ENCODE data around the gene PABPN1.
"Not testable (repeated sequence)": the region's sequence is repeated elsewhere in the genome, so short reads cannot be mapped to it uniquely, and the experiment has no call there.

PABPN1 gene

GRCh38 chr14:23307687-23308644 is 13.3 kb upstream of the PABPN1 start:
- Mint-ChIP-seq H3K4me3 (no peak overlapping the region), H3K36me3 (peaks cover 2% of the 10 kb centered on the region), H3K27ac (no peak overlapping the region), H3K27me3 (peaks cover 78% of the 10 kb centered on the region), H3K9me3 (no peaks in the 10 kb centered on the region), H3K4me1 (peaks cover 14% of the 10 kb centered on the region)
- DNase-seq, result no peak
- CTCF ChIA-PET, result interaction anchor here (1.3 kb wide), 1 partner anchor 9 kb away, joined by 5 read pairs; no protein-coding TSS in a partner anchor

DNA sequence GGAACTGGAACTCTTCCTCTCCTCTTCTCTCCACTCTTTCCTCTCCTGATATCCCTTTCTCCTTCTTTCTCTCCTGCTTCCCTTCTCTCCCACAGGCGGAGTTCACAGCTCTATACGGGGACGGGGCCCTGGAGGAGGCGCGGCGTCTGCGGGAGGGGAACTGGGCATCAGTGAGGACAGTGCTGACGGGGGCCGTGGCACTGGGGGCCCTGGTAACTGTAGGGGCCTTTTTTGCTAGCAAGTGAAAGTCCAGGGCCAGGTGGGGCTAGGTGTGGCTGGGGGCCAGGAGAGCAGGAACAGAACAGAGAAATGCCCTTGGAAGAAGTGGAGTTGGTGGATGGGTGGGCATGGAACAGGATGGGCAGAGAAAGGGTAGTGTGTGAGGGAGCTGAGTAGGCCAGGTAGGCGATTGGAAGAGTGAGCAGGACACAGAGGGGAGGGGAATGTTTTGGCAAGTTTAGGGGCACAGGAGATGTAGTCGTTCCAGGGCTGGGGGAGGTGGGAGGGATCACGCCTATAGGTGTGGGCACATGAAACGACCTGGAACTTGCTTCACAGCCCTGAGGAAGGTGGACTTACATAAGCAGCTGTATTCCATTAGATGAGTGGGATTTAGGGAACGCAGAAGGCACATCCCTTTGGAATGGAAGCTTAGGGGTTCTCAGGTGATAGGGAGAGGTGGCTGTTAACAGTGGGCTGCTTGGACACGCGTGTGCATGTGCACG is 12.4 kb upstream of the PABPN1 start:
- Mint-ChIP-seq H3K27ac (no peak overlapping the region), H3K27me3 (peaks cover 73% of the 10 kb centered on the region), H3K9me3 (no peaks in the 10 kb centered on the region), H3K4me3 (no peak overlapping the region), H3K36me3 (no peaks in the 10 kb centered on the region), H3K4me1 (peaks cover 6% of the 10 kb centered on the region)
- no peak for DNase-seq
- CTCF ChIA-PET, result interaction anchor here (0.7 kb wide), 1 partner anchor 11 kb away, joined by 3 read pairs; no protein-coding TSS in a partner anchor

- no peaks in the 10 kb centered on the region for H3K9me3 Mint-ChIP-seq
- no peak overlapping the region for H3K4me3 Mint-ChIP-seq
- peaks cover 66% of the 10 kb centered on the region for H3K27me3 Mint-ChIP-seq
- H3K27ac Mint-ChIP-seq, result no peak overlapping the region
- no peak for DNase-seq
- no peaks in the 10 kb centered on the region for H3K36me3 Mint-ChIP-seq
- H3K4me1 Mint-ChIP-seq, result peaks cover 6% of the 10 kb centered on the region
- CTCF ChIA-PET, result interaction anchor here (0.6 to 1.6 kb wide), 4 partner anchors 9 to 190 kb away, joined by 3 read pairs; partner anchors contain the start of gene PABPN1
Observed at GRCh38 chr14:23310546-23310945, 10.7 kb upstream of the PABPN1 start.

DNA sequence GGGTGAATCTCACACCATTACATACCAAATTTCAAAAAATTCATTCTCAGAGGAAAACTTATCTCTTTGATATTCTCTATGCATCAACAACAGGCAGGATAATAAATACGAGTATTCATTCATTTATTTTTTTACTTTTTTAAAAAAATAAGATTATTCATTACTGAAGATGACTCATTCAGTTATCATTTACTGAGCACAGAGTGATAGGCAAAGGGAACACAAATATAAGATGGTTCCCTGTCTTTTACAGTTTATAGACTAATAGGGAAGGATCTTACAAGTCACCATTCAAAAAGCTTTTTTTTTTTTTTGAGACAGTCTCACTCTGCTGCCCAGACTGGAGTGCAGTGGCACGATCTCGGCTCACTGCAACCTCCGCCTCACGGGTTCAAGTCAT is 5.0 kb upstream of the PABPN1 start:
- Mint-ChIP-seq H3K36me3 (peaks cover 3% of the 10 kb centered on the region), H3K9me3 (peaks cover 2% of the 10 kb centered on the region), H3K4me3 (no peak overlapping the region), H3K27me3 (peaks cover 21% of the 10 kb centered on the region), H3K27ac (no peak overlapping the region), H3K4me1 (peaks cover 13% of the 10 kb centered on the region)
- CTCF ChIA-PET, result interaction anchor here (1.3 kb wide), 1 partner anchor 9 kb away, joined by 5 read pairs; the partner anchor contains the start of gene BCL2L2
- DNase-seq, result no peak

GRCh38 chr14:23319746-23320583 is 1.3 kb upstream of the PABPN1 start:
- Mint-ChIP-seq H3K9me3 (peaks cover 2% of the 10 kb centered on the region), H3K27me3 (peaks cover 13% of the 10 kb centered on the region), H3K4me1 (peaks cover 29% of the 10 kb centered on the region), H3K36me3 (peaks cover 30% of the 10 kb centered on the region), H3K27ac (peak overlapping the region; percentile 97), H3K4me3 (peak overlapping the region; percentile 90)
- no peak for DNase-seq
- CTCF ChIA-PET, result interaction anchor here (0.9 to 3.6 kb wide), 8 partner anchors 9 to 60 kb away, joined by 3 to 32 read pairs (median 4); partner anchors contain the start of genes BCL2L2 and PPP1R3E

DNA sequence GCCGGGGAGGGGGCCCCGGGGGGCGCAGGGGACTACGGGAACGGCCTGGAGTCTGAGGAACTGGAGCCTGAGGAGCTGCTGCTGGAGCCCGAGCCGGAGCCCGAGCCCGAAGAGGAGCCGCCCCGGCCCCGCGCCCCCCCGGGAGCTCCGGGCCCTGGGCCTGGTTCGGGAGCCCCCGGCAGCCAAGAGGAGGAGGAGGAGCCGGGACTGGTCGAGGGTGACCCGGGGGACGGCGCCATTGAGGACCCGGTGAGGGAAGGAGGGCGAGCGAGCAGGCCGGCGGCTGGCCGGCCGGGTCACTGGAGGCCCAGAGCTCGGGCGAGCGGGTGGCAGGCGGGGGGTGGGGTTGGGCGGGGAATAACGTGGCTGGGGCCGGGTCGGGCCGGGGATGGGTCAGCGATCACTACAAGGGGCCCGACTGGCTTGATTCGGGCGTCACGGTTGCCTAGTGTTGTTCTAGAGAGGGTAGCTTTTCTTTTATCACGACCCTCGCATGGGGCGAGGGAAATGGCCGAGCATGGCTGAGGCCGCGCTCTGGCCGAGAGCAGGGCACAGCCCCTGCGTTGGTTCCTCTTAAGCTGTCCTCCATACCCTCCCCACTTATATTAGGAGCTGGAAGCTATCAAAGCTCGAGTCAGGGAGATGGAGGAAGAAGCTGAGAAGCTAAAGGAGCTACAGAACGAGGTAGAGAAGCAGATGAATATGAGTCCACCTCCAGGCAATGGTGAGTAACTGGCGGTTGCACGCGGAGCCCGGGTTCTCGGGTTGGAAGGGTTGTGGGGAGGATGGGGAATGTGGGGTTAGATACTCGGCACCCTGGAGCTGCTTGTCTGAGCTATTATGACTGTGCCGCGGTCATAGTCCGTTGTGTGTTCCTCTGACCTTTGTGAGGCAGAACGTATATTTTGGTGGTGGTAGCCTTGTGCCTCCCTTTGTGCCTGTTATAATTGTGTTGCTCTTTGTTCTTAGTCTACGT is 603 bp downstream of the PABPN1 start:
- H3K4me1 Mint-ChIP-seq, result peaks cover 29% of the 10 kb centered on the region
- H3K9me3 Mint-ChIP-seq, result peaks cover 2% of the 10 kb centered on the region
- CTCF ChIA-PET, result interaction anchor here (1.1 to 3.9 kb wide), 12 partner anchors 15 to 238 kb away, joined by 3 to 32 read pairs (median 5); partner anchors contain the start of genes BCL2L2, CMTM5, HOMEZ and PPP1R3E
- peak overlapping the region; percentile 90 for H3K4me3 Mint-ChIP-seq
- peaks cover 4% of the 10 kb centered on the region for H3K27me3 Mint-ChIP-seq
- DNase-seq, result peak; percentile 68
- peak overlapping the region; percentile 93 for H3K27ac Mint-ChIP-seq
- peaks cover 39% of the 10 kb centered on the region for H3K36me3 Mint-ChIP-seq

DNA sequence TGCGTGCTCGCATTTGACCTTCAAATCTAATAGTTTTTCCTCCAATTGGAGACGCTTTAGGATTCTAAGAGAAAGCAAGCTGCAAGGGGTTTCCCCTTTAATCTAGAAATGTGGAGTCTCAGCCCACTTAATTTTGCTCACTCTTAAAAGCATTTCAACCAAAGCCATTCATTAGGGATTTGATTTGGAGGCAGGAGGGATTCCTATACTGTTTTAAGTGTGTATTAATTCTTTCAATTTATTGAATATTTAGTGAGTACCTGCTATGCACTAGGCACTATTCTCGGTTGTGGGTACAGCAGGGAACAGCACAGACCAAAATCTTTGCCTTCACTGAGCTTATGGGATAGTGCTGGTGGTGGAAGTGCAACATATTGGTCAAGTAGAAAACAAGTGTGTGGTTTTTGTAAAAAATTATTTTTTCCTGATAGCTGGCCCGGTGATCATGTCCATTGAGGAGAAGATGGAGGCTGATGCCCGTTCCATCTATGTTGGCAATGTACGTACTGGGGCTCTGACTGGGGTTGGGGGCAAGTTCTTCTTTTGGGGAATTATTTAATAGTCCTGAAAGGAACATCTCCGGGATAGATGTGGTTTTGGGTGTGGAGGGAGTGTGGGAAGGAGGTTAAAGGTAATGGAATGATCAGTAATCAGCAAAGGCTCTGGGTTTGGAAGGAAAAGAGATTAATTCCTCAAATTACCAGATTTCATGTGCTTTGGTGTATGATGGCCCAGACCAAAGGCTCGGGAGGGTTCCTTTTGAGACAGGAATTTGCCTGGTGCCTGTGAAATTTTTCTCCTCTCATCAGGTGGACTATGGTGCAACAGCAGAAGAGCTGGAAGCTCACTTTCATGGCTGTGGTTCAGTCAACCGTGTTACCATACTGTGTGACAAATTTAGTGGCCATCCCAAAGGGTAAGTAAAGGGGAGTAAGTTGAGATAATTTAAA is 1.6 kb downstream of the PABPN1 start:
- Mint-ChIP-seq H3K36me3 (peaks cover 39% of the 10 kb centered on the region), H3K4me1 (peaks cover 29% of the 10 kb centered on the region), H3K27me3 (no peaks in the 10 kb centered on the region), H3K27ac (peak overlapping the region; percentile 93), H3K9me3 (peaks cover 2% of the 10 kb centered on the region), H3K4me3 (peak overlapping the region; percentile 89)
- DNase-seq, result no peak
- CTCF ChIA-PET, result interaction anchor here (1.1 to 3.9 kb wide), 8 partner anchors 21 to 237 kb away, joined by 3 to 32 read pairs (median 4); partner anchors contain the start of genes CMTM5, HOMEZ and PPP1R3E

DNA sequence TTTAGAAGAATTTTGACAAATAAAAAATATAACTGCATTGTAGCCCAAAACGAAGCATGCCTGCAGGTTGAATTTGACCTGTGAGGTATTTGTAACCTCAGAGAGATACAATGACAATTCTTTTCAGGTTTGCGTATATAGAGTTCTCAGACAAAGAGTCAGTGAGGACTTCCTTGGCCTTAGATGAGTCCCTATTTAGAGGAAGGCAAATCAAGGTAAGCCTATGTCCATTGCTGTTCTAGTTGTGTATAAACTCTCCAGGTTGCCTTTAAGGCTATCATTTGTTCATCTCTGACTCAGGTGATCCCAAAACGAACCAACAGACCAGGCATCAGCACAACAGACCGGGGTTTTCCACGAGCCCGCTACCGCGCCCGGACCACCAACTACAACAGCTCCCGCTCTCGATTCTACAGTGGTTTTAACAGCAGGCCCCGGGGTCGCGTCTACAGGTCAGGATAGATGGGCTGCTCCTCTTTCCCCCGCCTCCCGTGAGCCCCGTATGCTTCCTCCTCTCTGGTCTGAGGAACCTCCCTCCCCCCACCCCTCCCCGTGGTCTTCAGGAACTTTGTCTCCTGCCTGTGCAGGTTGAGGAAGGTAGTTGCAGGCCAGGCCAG is 2.7 kb downstream of the PABPN1 start:
- Mint-ChIP-seq H3K27me3 (no peaks in the 10 kb centered on the region), H3K36me3 (peaks cover 39% of the 10 kb centered on the region), H3K4me3 (no peak overlapping the region), H3K27ac (no peak overlapping the region), H3K9me3 (peaks cover 2% of the 10 kb centered on the region), H3K4me1 (peaks cover 29% of the 10 kb centered on the region)
- no peak for DNase-seq
- CTCF ChIA-PET, result interaction anchor here (3.9 kb wide), 1 partner anchor 55 kb away, joined by 15 read pairs; no protein-coding TSS in a partner anchor

DNA sequence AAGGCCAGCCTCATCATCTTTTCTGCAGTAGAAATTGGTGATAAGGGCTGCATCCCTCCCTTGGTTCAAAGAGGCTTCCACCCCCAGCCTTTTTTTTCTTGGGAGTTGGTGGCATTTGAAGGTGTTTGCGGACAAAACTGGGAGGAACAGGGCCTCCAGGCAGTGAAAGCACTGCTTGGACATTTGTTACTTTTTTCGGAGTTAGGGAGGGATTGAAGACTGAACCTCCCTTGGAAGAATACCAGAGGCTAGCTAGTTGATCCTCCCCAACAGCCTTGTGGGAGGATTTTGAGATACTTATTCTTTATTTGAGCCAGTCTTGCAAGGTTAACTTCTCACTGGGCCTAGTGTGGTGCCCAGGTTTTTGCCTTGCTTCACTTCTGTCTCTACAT is 3.2 kb downstream of the PABPN1 start:
- H3K9me3 Mint-ChIP-seq, result peaks cover 2% of the 10 kb centered on the region
- H3K36me3 Mint-ChIP-seq, result peaks cover 39% of the 10 kb centered on the region
- no peak overlapping the region for H3K27ac Mint-ChIP-seq
- DNase-seq, result no peak
- H3K4me1 Mint-ChIP-seq, result peaks cover 29% of the 10 kb centered on the region
- no peaks in the 10 kb centered on the region for H3K27me3 Mint-ChIP-seq
- no peak overlapping the region for H3K4me3 Mint-ChIP-seq
- CTCF ChIA-PET, result interaction anchor here (3.9 kb wide), 1 partner anchor 55 kb away, joined by 15 read pairs; no protein-coding TSS in a partner anchor

- Mint-ChIP-seq H3K9me3 (no peaks in the 10 kb centered on the region), H3K27ac (no peak overlapping the region), H3K27me3 (no peaks in the 10 kb centered on the region), H3K36me3 (peaks cover 36% of the 10 kb centered on the region), H3K4me1 (peaks cover 24% of the 10 kb centered on the region), H3K4me3 (no peak overlapping the region)
- no peak for DNase-seq
- CTCF ChIA-PET, result interaction anchor here (3.9 kb wide), 1 partner anchor 54 kb away, joined by 15 read pairs; no protein-coding TSS in a partner anchor
Observed at GRCh38 chr14:23324993-23325392, 3.7 kb downstream of the PABPN1 start.

GRCh38 chr14:23325746-23326145 is 4.5 kb downstream of the PABPN1 start:
- not testable (repeated sequence) for H3K27me3 Mint-ChIP-seq, H3K9me3 Mint-ChIP-seq, H3K4me3 Mint-ChIP-seq, DNase-seq, H3K27ac Mint-ChIP-seq
- Mint-ChIP-seq H3K36me3 (peaks cover 36% of the 10 kb centered on the region), H3K4me1 (peaks cover 16% of the 10 kb centered on the region)
- CTCF ChIA-PET, result interaction anchor here (1.4 to 2.7 kb wide), 4 partner anchors 37 to 57 kb away, joined by 4 to 33 read pairs (median 5); no protein-coding TSS in a partner anchor

Data from activated naive CD4-positive, alpha-beta T cell treated with anti-CD3 and anti-CD28 coated beads, Interleukin-2, amount 10 ng/mL, durations not matched to agents 7 days and 5 days (primary cell).